GM18951 (cell line): ENCODE results near the gene SPDYE3.

Experiments
- POLR2A ChIP-seq: IDR thresholded peaks from 4 replicates; pipeline ENCODE4 v1.6.1; 2011; ENCODE audit warnings: mild to moderate bottlenecking; ENCODE audit not compliant: insufficient read length, insufficient read depth; ENCODE audit errors: extremely low read depth
- in situ Hi-C: fragments of 300-500 bp; cut with MboI; formaldehyde crosslinking; loops from one replicate; pipeline ENCODE4 v1.12.0; 2022; ENCODE audit warnings: low sequenced_read_pairs, mixed read lengths, inconsistent platforms; ENCODE audit not compliant: unreplicated experiment

SPDYE3 gene

DNA sequence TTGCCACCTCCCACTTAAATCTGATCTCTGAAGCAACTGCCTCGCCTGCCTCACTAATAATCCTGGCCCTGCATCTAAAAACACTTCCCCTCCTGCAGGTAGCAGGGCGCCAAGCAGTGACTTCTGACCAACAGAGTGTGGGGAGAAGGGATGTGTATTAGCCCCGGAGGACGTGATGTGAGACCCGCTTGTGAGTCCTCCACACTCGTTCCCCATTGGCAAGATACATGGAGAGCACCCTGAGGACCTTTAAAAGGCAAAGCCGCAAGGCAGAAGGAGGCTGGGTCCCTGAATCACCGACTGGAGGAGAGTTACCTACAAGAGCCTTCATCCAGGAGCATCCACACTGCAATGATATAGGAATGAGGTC, 59.7 kb downstream of the SPDYE3 start:
- in situ Hi-C loops: no loop called here
- TF ChIP-seq POLR2A: no peak

DNA sequence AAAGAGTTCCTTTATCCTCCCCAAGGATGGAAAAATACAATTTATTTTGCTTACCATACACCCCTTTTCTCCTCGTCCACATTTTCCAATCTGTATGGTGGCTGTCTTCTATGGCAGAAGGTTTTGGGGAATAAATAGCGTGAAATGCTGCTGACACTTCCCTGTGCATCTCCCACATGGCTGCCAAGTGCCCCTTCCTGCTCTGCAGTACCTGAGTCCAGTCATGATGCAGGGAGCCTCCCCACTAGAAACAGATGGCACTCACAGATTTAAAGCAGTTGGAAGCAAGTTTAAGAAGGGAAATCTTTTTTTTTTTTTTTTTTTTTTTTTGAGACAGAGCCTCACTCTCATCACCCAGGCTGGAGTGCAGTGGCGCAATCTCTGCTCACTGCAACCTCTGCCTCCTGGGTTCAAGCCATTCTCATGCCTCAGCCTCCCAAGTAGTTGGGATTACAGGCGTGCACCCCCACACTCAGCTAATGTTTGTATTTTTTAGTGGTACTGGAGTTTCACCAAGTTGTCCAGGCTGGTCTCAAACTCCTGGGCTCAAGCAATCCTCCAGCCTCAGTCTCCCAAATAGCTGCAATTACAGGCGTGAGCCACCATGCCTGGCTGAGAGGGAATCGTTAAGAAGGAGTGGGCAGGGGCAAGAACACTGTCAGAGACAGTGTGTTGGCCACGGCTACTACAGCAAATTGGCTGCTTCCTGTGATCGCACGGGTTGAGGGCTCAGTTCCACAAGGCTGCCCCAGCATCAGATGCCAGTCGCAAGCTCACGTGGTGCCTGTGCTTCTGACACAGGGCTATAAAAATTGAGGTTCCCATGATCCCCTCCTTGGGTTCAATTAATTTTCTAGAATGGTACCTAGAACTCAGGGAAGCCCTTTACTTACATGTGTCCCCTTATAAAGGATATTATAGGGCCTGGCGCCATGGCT, 60.4 kb downstream of the SPDYE3 start:
- no peak for TF ChIP-seq POLR2A
- in situ Hi-C loops: no loop called here

DNA sequence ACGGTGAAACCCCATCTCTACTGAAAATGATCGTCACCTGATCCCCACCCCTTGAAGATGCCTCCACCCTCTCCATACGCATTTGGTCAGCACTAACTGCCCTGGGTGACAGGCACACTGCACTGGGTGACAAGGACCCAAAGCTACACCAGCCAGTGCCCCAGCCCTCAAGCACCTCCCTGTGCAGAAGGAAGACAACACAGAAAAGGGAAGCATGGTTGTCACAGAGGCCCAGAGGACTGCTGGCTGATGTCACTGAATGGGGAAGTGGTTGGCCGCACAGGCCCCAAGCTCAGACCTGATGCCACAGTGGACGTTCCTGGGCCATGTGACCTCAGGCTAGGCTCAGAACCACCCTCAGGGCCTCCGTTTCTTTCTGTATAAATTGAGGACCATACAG, 61.6 kb downstream of the SPDYE3 start:
- TF ChIP-seq POLR2A: peak; percentile 49
- in situ Hi-C loops: no loop called here

DNA sequence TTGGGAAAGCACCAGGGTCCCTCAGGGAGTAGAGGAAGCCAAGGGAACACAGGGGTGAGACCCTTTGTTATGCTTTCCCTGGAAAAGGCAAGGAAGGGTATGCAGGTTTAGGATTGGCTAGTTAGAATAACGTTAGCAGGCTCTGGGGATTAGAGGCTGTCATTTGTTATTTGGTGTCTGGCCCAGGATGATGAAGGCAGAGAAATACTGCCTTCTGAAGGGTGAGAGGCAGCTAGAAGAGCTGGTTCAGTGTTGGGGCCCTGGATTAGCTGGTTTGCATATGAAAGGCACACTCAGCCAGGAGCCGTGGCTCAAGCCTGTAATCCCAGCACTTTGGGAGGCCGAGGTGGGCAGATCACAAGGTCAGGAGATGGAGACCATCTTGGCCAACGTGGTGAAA, 62.8 kb downstream of the SPDYE3 start:
- TF ChIP-seq POLR2A: no peak
- in situ Hi-C loops: loop anchor here (5.0 kb wide), 1 partner anchor 37 kb away; no protein-coding TSS in a partner anchor

DNA sequence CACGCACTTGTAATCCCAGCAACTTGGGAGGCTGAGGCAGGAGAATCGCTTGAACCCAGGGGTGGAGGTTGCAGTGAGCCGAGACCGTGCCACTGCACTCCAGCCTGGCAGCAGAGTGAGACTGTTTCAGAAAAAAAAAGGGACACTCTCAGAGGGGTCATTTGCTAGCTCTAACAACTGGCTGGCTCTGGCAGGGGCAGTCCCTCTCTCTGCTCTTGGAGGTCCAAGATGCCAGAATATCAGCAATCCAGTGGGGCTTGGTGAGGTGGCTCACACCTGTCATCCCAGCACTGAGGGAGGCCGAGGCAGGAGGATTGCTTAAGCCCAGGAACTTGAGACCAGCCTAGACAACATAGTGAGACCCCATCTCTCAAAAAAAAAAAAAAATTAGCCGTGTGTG, 63.2 kb downstream of the SPDYE3 start:
- TF ChIP-seq POLR2A: no peak
- in situ Hi-C loops: loop anchor here (5.0 kb wide), 1 partner anchor 37 kb away; no protein-coding TSS in a partner anchor

DNA sequence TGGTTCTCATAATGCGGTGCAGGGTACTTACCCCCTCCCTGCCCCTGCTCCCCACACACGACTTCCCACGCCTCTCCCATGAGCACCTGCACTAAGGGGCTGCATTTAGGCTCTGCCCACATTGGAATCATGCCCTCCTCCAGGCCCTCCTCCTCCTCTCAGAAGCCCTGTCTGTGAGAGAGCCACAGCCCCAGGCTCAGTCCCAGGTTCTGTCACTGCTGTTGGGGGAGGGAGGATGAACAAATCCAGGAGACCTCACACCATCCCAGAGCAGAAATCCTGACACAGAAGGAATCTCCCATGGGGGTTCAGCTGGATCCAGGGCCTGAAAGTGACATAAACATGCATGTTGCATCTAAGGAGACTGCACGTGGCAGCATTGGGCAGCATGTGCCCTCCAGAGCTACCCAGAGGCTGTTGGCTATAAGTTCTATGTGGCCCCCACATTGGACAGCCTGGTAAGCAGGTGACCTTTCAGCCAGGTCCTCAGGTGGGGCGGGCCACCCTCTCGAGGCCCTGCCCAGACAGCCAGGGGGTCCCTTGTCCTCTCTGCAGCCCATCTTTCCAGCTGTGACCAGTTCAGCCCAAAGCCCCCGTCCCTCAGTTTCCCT, 64.2 kb downstream of the SPDYE3 start:
- no peak for TF ChIP-seq POLR2A
- in situ Hi-C loops: loop anchor here (5.0 kb wide), 1 partner anchor 36 kb away; no protein-coding TSS in a partner anchor
